ENCODE data around the gene PITPNC1. TPM values are rescaled to one million over a fixed set of nuclear protein-coding genes. Genes with fewer than 3 reads are reported as not detected.

PITPNC1 gene
- total RNA-seq, 1 experiment from 2014 or later = 37.5 TPM

GRCh38 chr17:67672592-67673335, 295.7 kb downstream of the PITPNC1 start:
- H4K5ac ChIP-seq (ENCODE audit: insufficient read length, low read depth, low read length) = no peak overlapping the region
- H2BK5ac ChIP-seq (ENCODE audit: insufficient read length, low read length) = no peak overlapping the region
- peaks cover 2 to 19% (median 5%) of the 10 kb centered on the region in 3 experiments; a peak in 6 of 7 replicates for H3K36me3 Mint-ChIP-seq (ENCODE audit: insufficient read depth in 1 of 3, low read depth in 3 of 3)
- H3K56ac ChIP-seq (ENCODE audit: insufficient read length, low read depth, low read length) = no peak overlapping the region
- no peak overlapping the region for H3K18ac ChIP-seq (ENCODE audit: insufficient read length, low read depth, low read length)
- H3K27me3 Mint-ChIP-seq (ENCODE audit: low read depth) = no peaks in the 10 kb centered on the region
- no peak overlapping the region for H4K8ac ChIP-seq (replicated peaks; ENCODE audit: insufficient read length, low read depth, low read length)
- H3K9me3 Mint-ChIP-seq = peaks cover 0 to 4% of the 10 kb centered on the region in 2 experiments; a peak in 1 of 5 replicates
- no peaks in the 10 kb centered on the region for H3K79me1 ChIP-seq (ENCODE audit: insufficient read depth, low read depth, low read length, poor library complexity, severe bottlenecking)
- no CpG with 5 or more reads among the region's 10 CpGs for WGBS (ENCODE audit: extremely low coverage, insufficient read length, low lambda C conversion rate)
- no peak overlapping the region for H2BK120ac ChIP-seq (ENCODE audit: low read depth, low read length, poor library complexity, severe bottlenecking)
- no peak overlapping the region for H2BK12ac ChIP-seq (ENCODE audit: insufficient read length, low read depth, low read length)
- no peaks in the 10 kb centered on the region for H3K23me2 ChIP-seq (ENCODE audit: insufficient read length, low read depth, low read length, poor library complexity, severe bottlenecking)
- no peak overlapping the region for H2BK15ac ChIP-seq (ENCODE audit: low read depth, low read length)
- no peaks in the 10 kb centered on the region for H3K79me2 ChIP-seq (ENCODE audit: insufficient read depth, low read length)
- no peak overlapping the region for H3K4ac ChIP-seq (ENCODE audit: low read depth, low read length)
- H2AK5ac ChIP-seq (ENCODE audit: insufficient read length, low read length) = no peak overlapping the region
- H4K20me1 ChIP-seq (ENCODE audit: control insufficient read depth, insufficient read depth, insufficient read length) = no peaks in the 10 kb centered on the region
- H3K9ac ChIP-seq (ENCODE audit: extremely low read depth, insufficient read length, low read length) = no peak overlapping the region
- no peaks in the 10 kb centered on the region for H3K4me1 ChIP-seq (ENCODE audit: insufficient read depth, low read length)
- no peak overlapping the region for H3K27ac Mint-ChIP-seq
- no peak overlapping the region for H3T11ph ChIP-seq (ENCODE audit: low read length)
- no peaks in the 10 kb centered on the region for H3K4me1 Mint-ChIP-seq
- DNase-seq = no peak
- no peak overlapping the region for H3K14ac ChIP-seq (ENCODE audit: insufficient read depth, low read length)
- no peak overlapping the region for H3K27ac ChIP-seq (ENCODE audit: insufficient read length, low read depth, low read length)
- H4K91ac ChIP-seq (ENCODE audit: insufficient read length, low read depth, low read length) = no peak overlapping the region
- H3K23ac ChIP-seq (ENCODE audit: insufficient read length, low read depth, low read length) = no peak overlapping the region
- H3K9me3 ChIP-seq (ENCODE audit: control insufficient read depth, low read depth, low read length) = no peaks in the 10 kb centered on the region
- H2AFZ ChIP-seq (ENCODE audit: low read length) = no peak overlapping the region
- H2BK20ac ChIP-seq (ENCODE audit: low read depth, low read length, poor library complexity, severe bottlenecking) = no peak overlapping the region
- no peaks in the 10 kb centered on the region for H3K27me3 ChIP-seq (ENCODE audit: insufficient read depth, low read length)
- TF ChIP-seq, protein P1, sequence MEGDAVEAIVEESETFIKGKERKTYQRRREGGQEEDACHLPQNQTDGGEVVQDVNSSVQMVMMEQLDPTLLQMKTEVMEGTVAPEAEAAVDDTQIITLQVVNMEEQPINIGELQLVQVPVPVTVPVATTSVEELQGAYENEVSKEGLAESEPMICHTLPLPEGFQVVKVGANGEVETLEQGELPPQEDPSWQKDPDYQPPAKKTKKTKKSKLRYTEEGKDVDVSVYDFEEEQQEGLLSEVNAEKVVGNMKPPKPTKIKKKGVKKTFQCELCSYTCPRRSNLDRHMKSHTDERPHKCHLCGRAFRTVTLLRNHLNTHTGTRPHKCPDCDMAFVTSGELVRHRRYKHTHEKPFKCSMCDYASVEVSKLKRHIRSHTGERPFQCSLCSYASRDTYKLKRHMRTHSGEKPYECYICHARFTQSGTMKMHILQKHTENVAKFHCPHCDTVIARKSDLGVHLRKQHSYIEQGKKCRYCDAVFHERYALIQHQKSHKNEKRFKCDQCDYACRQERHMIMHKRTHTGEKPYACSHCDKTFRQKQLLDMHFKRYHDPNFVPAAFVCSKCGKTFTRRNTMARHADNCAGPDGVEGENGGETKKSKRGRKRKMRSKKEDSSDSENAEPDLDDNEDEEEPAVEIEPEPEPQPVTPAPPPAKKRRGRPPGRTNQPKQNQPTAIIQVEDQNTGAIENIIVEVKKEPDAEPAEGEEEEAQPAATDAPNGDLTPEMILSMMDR (conservative IDR thresholded peaks at IDR 0.05) = no peak
- no peak overlapping the region for H3K4me3 Mint-ChIP-seq
- H3K4me2 ChIP-seq (ENCODE audit: insufficient read depth, insufficient read length, low read length) = no peak overlapping the region

Measured in H9 (cell line).